Hematopoietic multipotent progenitor cell (in vitro differentiated cells): Measurements from ENCODE around the gene CALCB. TPM values are rescaled to one million over a fixed set of nuclear protein-coding genes. Genes with fewer than 3 reads are reported as not detected.

Experiments
- DNase-seq, 3 donors: peaks; one replicate each; pipeline ENCODE4 v3.0.0-alpha.2; 2011 to 2015; ENCODE audit warnings: low read depth in 2 of 3, low spot score in 2 of 3
- total RNA-seq: library from RNA; depleted of rRNA; stranded (reverse); fragments of >200 nt; gene quantifications from one replicate; pipeline ENCODE4 v1.2.3, GENCODE V29; 2012

CALCB gene
- total RNA-seq, 1 donor = not detected

- DNase-seq = peak; percentile 55 to 83 (median 64)
These were observed 1.1 kb downstream of the CALCB start for GRCh38 chr11:15074206-15075161.

GRCh38 chr11:15075162-15075526, 1.8 kb downstream of the CALCB start:
- no peak for DNase-seq

DNA sequence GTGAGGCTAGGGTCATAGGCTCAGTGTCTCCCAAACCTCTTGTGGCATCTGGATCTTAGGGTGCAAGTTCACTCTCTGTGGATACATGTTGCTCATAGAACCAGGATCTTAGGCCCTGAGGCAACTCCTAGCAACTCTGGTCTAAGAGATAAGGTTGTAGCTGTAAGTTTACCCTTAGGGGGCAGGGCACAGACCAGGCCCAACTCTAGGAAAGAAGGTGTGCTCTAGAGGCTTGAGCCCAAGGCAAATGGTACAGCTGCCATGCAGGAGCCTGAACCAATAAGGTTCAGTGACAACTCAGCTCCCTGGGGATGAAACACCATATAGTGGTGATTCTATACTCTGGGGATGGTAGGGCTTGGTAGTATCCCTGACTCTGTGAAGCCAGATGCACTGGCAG, 17.8 kb downstream of the CALCB start:
- no peak for DNase-seq

DNA sequence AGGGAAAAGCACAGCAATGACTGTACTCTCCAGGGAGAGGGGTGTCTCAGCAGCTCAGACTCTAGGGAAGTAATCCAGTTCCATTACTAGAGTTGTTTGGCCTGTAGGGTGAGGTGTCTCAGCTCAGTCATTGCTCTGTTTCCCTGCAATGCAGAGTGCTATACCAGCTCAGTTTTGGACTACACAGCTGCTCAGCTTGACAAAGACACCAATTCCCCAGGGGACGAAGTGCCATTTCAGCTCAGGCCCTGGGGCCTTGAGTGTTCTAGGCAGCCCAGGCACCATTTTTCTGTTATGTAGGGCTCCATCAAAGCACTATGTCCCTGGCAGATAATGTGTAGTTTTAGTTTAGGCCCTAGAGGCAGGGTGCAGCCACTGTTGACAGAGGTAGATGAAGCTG, 18.2 kb downstream of the CALCB start:
- no peak for DNase-seq

DNA sequence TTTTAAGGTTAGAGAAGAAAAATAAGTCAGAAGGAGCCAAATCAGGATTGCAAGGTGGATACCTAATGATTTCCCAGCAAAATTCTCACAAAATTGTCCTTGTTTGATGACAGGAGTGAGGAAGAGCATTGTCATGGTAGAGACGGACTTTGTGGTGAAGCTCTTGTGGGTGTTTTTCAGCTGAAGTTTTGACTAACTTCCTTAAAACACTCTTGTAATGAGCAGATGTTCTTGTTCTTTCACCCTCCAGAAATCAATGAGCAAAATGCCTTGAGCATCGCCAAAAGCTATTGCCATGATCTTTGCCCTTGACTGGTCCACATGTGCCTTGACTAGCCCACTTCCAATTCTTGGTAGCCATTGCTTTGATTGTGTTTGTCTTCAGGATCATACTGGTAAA, 20.0 kb downstream of the CALCB start:
- DNase-seq = peak in 1 of 3 donors; percentile 59

- DNase-seq = no peak
These were observed 22.4 kb downstream of the CALCB start for GRCh38 chr11:15095736-15096228.

GRCh38 chr11:15097411-15097810, 24.0 kb downstream of the CALCB start:
- DNase-seq = no peak

DNA sequence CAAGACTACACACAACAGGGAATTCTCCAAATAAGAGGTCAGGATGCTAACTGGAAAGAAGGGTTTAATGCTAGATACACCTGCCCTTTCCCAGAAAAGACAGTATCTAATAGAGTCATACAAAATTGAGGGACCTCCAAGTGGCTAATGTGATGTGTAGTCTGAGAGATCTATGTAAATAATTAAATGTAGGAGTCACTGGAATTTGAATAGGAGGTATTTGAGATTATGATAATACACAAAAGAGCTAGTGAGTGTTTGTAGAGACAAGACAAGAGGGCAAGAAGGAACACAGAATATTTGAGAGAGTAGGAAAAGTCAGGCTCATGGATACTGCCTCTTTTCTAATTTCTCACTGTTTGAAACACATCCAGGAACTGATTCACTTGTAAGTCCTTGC, 25.9 kb downstream of the CALCB start:
- no peak for DNase-seq

- peak; percentile 4 to 68 (median 48) for DNase-seq
These were observed 27.8 kb downstream of the CALCB start for GRCh38 chr11:15101072-15101709.

DNA sequence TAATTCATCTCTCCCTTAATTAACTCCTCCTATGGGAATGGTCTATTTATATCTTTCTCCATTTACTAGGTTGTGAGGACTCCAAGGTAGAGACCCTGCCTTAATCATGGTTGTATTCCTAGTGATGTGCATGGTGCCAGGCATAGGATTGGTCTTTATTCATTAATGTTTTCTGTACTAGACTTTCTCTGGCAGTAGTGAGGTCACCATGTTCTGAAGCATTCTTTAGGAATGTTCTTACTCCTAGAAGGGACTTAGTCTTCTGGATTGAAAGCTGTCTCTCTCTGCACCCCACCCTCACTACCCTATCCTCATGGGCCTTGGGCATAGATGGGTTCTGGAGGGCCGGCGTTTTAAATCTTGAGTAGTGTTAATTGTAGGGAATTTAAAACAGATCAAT, 30.8 kb downstream of the CALCB start:
- DNase-seq = no peak

DNA sequence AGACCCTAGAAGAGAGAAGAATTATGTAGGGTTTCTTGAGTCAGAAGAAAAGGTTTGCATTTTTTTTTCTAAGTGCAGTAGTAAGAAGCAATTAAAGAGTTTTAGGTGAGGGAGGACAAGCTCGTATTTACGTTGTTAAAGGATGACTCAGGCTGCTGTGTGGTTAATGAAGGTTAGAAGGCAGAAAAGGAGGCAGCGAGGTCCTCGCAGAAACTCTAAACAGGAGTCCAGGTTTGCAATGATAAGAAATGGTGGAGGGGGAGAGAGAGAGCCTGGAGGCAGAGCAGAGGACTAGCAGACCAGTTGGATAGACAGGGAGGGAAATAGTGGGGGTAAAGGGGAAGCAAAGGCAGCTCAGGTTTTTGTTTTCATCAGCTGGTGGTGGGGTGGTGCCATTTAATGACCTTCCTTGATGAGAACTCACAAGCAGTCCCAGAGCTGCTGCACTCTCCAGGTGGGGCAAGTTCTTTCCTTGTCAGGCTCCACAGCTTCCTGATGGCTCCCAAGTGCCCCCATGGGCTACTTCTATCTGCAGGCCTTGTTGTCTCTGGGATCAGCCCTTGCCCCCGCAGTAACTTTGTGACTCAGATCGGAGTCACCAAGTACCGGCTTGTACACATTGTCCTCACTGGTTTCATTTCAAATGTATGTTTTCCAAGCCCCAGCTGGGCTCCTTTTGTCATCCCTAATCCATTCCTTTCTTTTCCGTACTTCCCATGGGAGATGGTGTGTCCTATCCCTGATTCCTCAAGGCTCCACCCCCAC, 33.0 kb downstream of the CALCB start:
- DNase-seq = no peak

GRCh38 chr11:15107730-15108515, 34.5 kb downstream of the CALCB start:
- DNase-seq = no peak

DNA sequence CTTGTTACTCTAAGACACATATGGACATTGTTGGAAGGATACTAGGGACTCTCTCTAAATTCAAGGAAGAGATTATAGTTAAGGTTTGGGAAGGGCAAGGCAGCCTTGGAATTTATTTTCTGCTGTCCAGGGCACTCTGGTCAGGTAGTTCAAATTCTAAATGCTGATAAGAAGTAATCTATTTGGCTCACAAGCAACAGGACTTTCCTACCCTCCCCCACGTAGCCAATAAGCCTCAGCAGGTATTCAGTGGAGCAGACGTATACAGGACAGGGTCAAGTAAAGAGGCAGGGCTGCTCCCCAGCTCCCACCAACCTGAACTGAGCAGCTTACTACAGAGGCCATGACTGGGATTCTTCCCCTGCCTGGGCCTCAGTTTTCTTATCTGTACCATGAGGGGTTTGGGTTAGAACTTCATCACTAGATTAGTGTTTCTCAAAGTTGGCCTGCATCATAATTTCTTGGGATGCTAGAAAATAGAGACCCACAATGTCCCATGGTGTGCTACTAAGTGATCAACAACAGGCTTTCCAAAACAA, 35.3 kb downstream of the CALCB start:
- DNase-seq = no peak

- no peak for DNase-seq
These were observed 36.2 kb downstream of the CALCB start for GRCh38 chr11:15109602-15110001.

DNA sequence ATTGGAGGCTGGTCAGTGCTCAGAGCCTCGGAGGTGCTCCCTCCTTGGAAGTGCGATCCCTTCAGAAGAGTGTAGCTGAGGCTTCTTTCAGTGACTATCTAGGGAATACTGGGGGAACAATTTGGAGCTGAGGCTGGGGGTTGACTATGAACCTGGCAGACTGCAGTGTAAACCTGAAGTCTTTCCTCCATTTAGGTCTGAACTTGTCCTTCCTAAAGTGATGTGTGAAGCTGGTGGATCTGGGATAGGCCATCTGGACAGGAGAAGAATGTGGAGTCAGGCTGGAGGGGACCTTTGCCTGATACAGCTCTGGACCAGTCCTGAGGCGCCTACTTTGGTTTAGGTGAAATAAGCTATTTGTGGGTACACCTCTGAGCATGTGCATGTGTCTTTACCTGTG, 37.8 kb downstream of the CALCB start:
- DNase-seq = no peak

DNA sequence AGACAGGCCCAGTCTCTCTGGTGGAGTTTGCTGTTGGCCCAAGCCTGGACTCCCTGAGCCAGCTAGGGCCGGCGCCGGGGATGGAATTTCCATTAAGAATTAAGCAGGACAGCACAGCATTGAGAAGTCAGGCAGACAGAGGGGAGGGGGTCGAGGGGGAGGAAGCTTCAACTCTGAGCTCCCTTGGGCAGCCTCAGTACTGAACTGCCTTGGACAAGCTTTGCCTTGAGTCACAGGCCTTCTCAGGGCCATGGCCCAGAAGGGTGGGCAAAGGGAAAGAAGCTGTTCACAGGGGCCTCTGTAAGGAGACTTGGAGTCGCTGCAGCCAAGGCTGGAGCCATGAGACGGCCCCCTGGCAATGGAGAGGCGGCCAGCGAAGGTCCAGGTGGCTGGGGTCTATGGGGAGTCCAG, 38.7 kb downstream of the CALCB start:
- DNase-seq = no peak

DNA sequence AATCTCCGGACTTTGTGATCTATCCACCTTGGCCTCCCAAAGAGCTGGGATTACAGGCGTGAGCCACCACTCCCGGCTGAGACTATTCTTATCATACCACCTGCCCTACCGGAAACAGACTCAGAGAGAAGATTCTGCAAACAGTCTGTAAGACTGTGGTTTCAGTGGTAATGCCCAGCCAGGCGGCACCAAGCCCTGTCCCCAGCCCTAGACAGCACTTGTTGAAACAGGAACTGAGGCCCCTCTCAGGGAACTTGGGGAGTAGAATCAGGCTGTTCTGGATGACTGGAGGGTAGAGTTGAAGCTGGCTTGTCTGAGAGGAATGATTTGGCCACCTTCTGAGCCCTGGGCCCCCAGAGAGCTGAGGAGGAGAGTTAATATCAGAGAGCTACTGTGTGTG, 40.0 kb downstream of the CALCB start:
- peak in 2 of 3 donors; percentile 83 to 95 for DNase-seq

GRCh38 chr11:15114501-15115475, 41.4 kb downstream of the CALCB start, which contains the start of gene INSC:
Gene INSC (plus strand): TSS chr11:15114923. CDS start chr11:15149175, 34,252 bp downstream.
- DNase-seq = peak in 2 of 3 donors; percentile 27 to 50

- no peak for DNase-seq
These were observed 42.3 kb downstream of the CALCB start for GRCh38 chr11:15115686-15116085.
